Measurements from ENCODE around the gene HOXA2. TPM values are rescaled to one million over a fixed set of nuclear protein-coding genes. Genes with fewer than 3 reads are reported as not detected.
A peak's percentile ranks its signal among the peaks of the same experiment; 100 is the strongest.

HOXA2 gene
- total and polyA plus RNA-seq, 4 donors = 0.05 to 0.13 (median 0.08) TPM

GRCh38 chr7:27124902-27125689, 22.6 kb upstream of the HOXA2 start:
- H3K27ac ChIP-seq (ENCODE audit: low read depth in 1 of 2, low read length in 2 of 2) = no peak overlapping the region
- no peak overlapping the region for H3K9ac ChIP-seq (ENCODE audit: low read depth in 1 of 2, low read length in 2 of 2)
- no peak for DNase-seq (ENCODE audit: low spot score)
- peaks cover 5 to 16% (median 9%) of the 10 kb centered on the region in 4 donors for H3K4me1 ChIP-seq (ENCODE audit: control insufficient read depth in 4 of 4, insufficient read depth in 4 of 4, low read length in 3 of 4)
- no peak overlapping the region for H3K4me3 ChIP-seq (ENCODE audit: low read depth in 1 of 3, low read length in 3 of 3)
- peaks cover 0 to 4% (median 0%) of the 10 kb centered on the region in 4 donors for H3K9me3 ChIP-seq (ENCODE audit: control insufficient read depth in 4 of 4, low read length in 3 of 4)
- 29% methylated on average over 8 of the region's 8 CpGs for WGBS
- no peak for TF ChIP-seq HNF4A (conservative IDR thresholded peaks at IDR 0.05)
- TF ChIP-seq FOXA2 (IDR thresholded peaks at IDR 0.05) = no peak
- no peak for TF ChIP-seq FOXA1 (IDR thresholded peaks at IDR 0.05)
- no peak for TF ChIP-seq NR2F2 (IDR thresholded peaks at IDR 0.05)
- TF ChIP-seq HNF4G (IDR thresholded peaks at IDR 0.05) = no peak
- TF ChIP-seq GABPA (IDR thresholded peaks at IDR 0.05 in 1 of 2, conservative IDR thresholded peaks at IDR 0.05 in 1 of 2) = no peak
- no peak for TF ChIP-seq SP1 (IDR thresholded peaks at IDR 0.05)
- no peak for TF ChIP-seq JUND (IDR thresholded peaks at IDR 0.05)
- TF ChIP-seq CTCF (IDR thresholded peaks at IDR 0.05; ENCODE audit: low read depth, low read length, missing input control) = no peak
- TF ChIP-seq MAX (IDR thresholded peaks at IDR 0.05) = no peak
- no peak for TF ChIP-seq RXRA (IDR thresholded peaks at IDR 0.05)
- H3K36me3 ChIP-seq (ENCODE audit: control insufficient read depth in 4 of 4, insufficient read depth in 3 of 4, low read depth in 1 of 4, low read length in 3 of 4) = no peaks in the 10 kb centered on the region
- H3K27me3 ChIP-seq (ENCODE audit: control insufficient read depth in 4 of 4, insufficient read depth in 4 of 4, low read length in 3 of 4) = peaks cover 2 to 21% (median 9%) of the 10 kb centered on the region in 4 donors

- Histone ChIP-seq H3K9me3 (ENCODE audit: control insufficient read depth in 4 of 4, low read length in 3 of 4) (peaks cover 0 to 4% (median 0%) of the 10 kb centered on the region in 4 donors), H3K9ac (ENCODE audit: low read depth in 1 of 2, low read length in 2 of 2) (no peak overlapping the region), H3K36me3 (ENCODE audit: control insufficient read depth in 4 of 4, insufficient read depth in 3 of 4, low read depth in 1 of 4, low read length in 3 of 4) (no peaks in the 10 kb centered on the region), H3K27me3 (ENCODE audit: control insufficient read depth in 4 of 4, insufficient read depth in 4 of 4, low read length in 3 of 4) (peaks cover 2 to 22% (median 9%) of the 10 kb centered on the region in 4 donors), H3K27ac (ENCODE audit: low read depth in 1 of 2, low read length in 2 of 2) (no peak overlapping the region), H3K4me3 (ENCODE audit: low read depth in 1 of 3, low read length in 3 of 3) (no peak overlapping the region), H3K4me1 (ENCODE audit: control insufficient read depth in 4 of 4, insufficient read depth in 4 of 4, low read length in 3 of 4) (peaks cover 4 to 16% (median 9%) of the 10 kb centered on the region in 4 donors)
- peak; percentile 27 for DNase-seq (ENCODE audit: low spot score)
- TF ChIP-seq REST (IDR thresholded peaks at IDR 0.05) = no peak
- no peak for TF ChIP-seq GABPA (IDR thresholded peaks at IDR 0.05 in 1 of 2, conservative IDR thresholded peaks at IDR 0.05 in 1 of 2)
- 25% methylated on average over 43 of the region's 43 CpGs for WGBS
Observed at GRCh38 chr7:27124096-27124901, 21.8 kb upstream of the HOXA2 start.
